Ishikawa (cell line): ENCODE measurements around the gene IFNL4.

Experiments used
- CEBPB ChIP-seq: IDR thresholded peaks from 2 replicates; pipeline ENCODE4 v1.6.1; 2012
- CREB1 ChIP-seq: IDR thresholded peaks from 2 replicates; pipeline ENCODE4 v1.6.1; 2012; ENCODE audit warnings: low read depth
- EGR1 ChIP-seq: IDR thresholded peaks from 2 replicates; pipeline ENCODE4 v1.6.1; 2012
- EP300 ChIP-seq: IDR thresholded peaks from 2 replicates; pipeline ENCODE4 v1.6.1; 2012; ENCODE audit warnings: borderline replicate concordance
- FOXM1 ChIP-seq: IDR thresholded peaks from 2 replicates; pipeline ENCODE4 v1.6.1; 2012; ENCODE audit warnings: low read depth, borderline replicate concordance
- NFIC ChIP-seq: IDR thresholded peaks from 2 replicates; pipeline ENCODE4 v1.6.1; 2012
- RAD21 ChIP-seq: IDR thresholded peaks from 2 replicates; pipeline ENCODE4 v1.6.1; 2012; ENCODE audit warnings: low read depth
- TAF1 ChIP-seq: IDR thresholded peaks from 2 replicates; pipeline ENCODE4 v1.6.1; 2012; ENCODE audit warnings: low read depth, mild to moderate bottlenecking
- TCF12 ChIP-seq: IDR thresholded peaks from 2 replicates; pipeline ENCODE4 v1.6.1; 2012; ENCODE audit warnings: low read depth
- TEAD4 ChIP-seq: IDR thresholded peaks from 2 replicates; pipeline ENCODE4 v1.6.1; 2012
- USF1 ChIP-seq: IDR thresholded peaks from 2 replicates; pipeline ENCODE4 v1.6.1; 2012
- YY1 ChIP-seq: IDR thresholded peaks from 2 replicates; pipeline ENCODE4 v1.6.1; 2012; ENCODE audit warnings: low read depth
- ZBTB7A ChIP-seq: IDR thresholded peaks from 2 replicates; pipeline ENCODE4 v1.6.1; 2012; ENCODE audit warnings: low read depth
- TF ChIP-seq, protein P1 (sequence below): IDR thresholded peaks from 2 replicates; pipeline ENCODE4 v1.6.1; 2012; ENCODE audit warnings: low read depth, mild to moderate bottlenecking
- TF ChIP-seq, protein P2 (sequence below): IDR thresholded peaks from 2 replicates; pipeline ENCODE4 v1.6.1; 2012

The IFNL4 gene

DNA sequence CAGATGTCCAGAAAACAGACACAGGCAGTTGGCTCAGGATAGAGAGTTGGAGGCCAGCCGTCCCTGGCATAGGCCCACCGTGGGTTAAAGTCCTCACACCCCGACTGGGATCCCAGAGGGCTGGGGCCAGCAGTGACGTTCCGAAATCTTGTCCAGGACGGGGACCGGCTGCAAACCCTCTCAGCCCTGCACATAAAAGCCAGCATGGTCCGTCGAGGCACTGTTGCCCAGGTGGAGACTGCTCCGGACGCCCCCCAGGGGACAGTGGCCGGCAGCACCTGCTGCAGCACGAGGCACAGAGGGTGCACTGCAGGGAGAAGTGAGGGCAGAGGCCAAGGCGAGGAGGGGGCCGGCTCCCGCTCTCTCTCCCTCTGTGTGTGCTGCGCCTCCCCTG is 15.3 kb upstream of the IFNL4 start:
- TF ChIP-seq, protein P1, sequence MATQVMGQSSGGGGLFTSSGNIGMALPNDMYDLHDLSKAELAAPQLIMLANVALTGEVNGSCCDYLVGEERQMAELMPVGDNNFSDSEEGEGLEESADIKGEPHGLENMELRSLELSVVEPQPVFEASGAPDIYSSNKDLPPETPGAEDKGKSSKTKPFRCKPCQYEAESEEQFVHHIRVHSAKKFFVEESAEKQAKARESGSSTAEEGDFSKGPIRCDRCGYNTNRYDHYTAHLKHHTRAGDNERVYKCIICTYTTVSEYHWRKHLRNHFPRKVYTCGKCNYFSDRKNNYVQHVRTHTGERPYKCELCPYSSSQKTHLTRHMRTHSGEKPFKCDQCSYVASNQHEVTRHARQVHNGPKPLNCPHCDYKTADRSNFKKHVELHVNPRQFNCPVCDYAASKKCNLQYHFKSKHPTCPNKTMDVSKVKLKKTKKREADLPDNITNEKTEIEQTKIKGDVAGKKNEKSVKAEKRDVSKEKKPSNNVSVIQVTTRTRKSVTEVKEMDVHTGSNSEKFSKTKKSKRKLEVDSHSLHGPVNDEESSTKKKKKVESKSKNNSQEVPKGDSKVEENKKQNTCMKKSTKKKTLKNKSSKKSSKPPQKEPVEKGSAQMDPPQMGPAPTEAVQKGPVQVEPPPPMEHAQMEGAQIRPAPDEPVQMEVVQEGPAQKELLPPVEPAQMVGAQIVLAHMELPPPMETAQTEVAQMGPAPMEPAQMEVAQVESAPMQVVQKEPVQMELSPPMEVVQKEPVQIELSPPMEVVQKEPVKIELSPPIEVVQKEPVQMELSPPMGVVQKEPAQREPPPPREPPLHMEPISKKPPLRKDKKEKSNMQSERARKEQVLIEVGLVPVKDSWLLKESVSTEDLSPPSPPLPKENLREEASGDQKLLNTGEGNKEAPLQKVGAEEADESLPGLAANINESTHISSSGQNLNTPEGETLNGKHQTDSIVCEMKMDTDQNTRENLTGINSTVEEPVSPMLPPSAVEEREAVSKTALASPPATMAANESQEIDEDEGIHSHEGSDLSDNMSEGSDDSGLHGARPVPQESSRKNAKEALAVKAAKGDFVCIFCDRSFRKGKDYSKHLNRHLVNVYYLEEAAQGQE = no peak
- TF ChIP-seq TCF12 = no peak
- TF ChIP-seq CREB1 = no peak

- TF ChIP-seq FOXM1 = no peak
- TF ChIP-seq YY1 = no peak
- TF ChIP-seq, protein P2, sequence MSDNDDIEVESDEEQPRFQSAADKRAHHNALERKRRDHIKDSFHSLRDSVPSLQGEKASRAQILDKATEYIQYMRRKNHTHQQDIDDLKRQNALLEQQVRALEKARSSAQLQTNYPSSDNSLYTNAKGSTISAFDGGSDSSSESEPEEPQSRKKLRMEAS = no peak
- no peak for TF ChIP-seq EGR1
- TF ChIP-seq CREB1 = no peak
- TF ChIP-seq USF1 = no peak
- no peak for TF ChIP-seq CEBPB
- TF ChIP-seq TAF1 = no peak
- no peak for TF ChIP-seq TCF12
- TF ChIP-seq, protein P1 = no peak
- no peak for TF ChIP-seq TEAD4
- TF ChIP-seq EP300 = no peak
- no peak for TF ChIP-seq RAD21
- TF ChIP-seq NFIC = no peak
- no peak for TF ChIP-seq ZBTB7A
These were observed 13.8 kb upstream of the IFNL4 start for GRCh38 chr19:39262496-39262895.

DNA sequence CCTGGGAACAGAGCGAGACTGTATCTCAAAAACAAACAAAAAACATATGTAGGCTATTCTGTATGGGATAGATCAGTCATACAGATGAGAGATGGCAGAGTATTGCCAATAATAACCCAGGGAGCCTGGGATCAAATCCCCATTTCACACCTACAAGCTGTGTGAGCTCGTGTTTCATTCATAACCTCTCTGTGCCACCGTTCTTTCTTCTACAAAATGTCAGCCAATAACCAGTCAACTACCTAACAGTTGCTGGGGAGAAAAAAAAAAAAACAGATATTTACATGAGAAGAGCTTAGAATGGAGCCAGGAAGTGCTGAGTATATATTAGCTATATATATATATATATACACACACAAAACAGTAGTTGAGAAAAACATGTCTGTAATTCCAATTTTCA is 13.0 kb upstream of the IFNL4 start:
- no peak for TF ChIP-seq CREB1
- no peak for TF ChIP-seq ZBTB7A
- no peak for TF ChIP-seq YY1
- no peak for TF ChIP-seq TEAD4
- TF ChIP-seq EP300 = no peak
- TF ChIP-seq NFIC = no peak
- no peak for TF ChIP-seq TAF1
- TF ChIP-seq CEBPB = no peak
- no peak for TF ChIP-seq USF1
- no peak for TF ChIP-seq RAD21
- TF ChIP-seq, protein P1 = no peak

DNA sequence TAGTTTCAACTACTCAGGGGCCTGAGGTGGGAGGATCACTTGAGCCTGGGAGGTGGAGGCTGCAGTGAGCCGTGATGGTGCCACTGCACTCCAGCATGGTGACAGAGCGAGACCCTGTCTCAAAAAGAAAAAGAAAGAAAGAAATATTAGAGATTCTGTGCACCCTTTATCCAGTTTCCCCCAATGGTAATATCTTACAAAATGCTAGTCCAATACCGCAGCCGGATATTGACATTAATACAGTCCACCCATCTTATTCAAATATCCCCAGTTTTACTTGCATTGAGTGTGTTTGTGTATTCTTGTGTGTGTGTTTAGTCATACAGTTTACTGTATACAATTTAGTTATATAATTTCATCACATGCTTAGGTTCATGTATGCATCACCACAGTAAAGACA is 8.6 kb upstream of the IFNL4 start:
- no peak for TF ChIP-seq CREB1
- TF ChIP-seq, protein P2 = no peak

DNA sequence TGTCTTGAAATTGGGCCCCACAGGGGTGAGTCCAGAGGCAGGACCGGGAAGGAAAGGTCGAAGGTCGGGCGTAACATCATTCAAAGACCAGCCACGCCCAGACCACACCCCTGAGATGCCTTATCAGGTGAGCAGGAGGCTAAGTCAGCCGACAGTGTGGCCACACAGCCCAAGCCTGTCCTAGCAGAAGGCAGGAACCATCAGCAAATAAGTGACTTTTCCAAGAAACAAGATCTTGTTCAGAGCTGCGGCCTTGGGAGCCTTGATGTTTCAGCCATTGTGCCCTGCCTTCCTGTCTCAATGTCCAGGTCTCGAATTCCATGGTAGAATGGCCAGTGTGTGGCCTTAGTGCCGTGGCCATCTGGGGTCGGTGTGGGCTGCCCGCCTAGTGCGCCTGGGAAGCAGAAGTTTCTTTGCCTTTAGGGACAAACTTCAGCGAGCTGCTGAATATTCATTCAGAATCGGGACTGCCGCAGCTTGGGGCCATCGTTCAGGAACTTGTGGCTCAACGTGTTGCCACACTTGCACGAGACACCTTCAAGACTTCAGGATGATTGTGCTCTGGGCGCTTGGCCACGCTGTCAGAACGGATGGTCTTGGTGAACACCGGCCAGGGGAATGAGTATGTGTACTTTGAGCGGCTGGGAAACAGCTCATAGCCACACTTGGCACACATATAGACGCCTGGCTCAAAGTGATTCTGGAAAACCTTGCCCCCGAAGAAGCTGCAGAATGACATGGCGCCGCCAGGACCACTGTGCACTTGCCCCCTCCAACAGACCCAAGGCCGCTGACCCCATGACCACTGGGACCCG is 6.1 kb upstream of the IFNL4 start:
- TF ChIP-seq USF1 (no peak), CREB1 (no peak), ZBTB7A (no peak)
- TF ChIP-seq, protein P2 = no peak
